HG03432 (cell line): ENCODE results near the gene HLF.

ENCODE experiments used
- ATAC-seq: cut with Tn5 transposase; IDR thresholded peaks from one replicate; pipeline ENCODE4 v1.9.1; 2021; ENCODE audit warnings: mild to moderate bottlenecking, moderate library complexity; ENCODE audit not compliant: unreplicated experiment

The HLF gene

GRCh38 chr17:55249861-55250260 lies 14.9 kb upstream of the HLF start:
- ATAC-seq, result no peak

- no peak for ATAC-seq
Measured at GRCh38 chr17:55254375-55254774, 10.4 kb upstream of the HLF start.

GRCh38 chr17:55258578-55259135 lies 6.1 kb upstream of the HLF start:
- ATAC-seq, result no peak

GRCh38 chr17:55259684-55260111 lies 5.1 kb upstream of the HLF start:
- no peak for ATAC-seq

GRCh38 chr17:55261311-55261710 lies 3.4 kb upstream of the HLF start:
- ATAC-seq, result no peak

- no peak for ATAC-seq
Measured at GRCh38 chr17:55263569-55264277, 1.0 kb upstream of the HLF start.

GRCh38 chr17:55264278-55264644 lies 499 bp upstream of the HLF start:
- ATAC-seq, result no peak

GRCh38 chr17:55265311-55266021 lies 706 bp downstream of the HLF start:
- no peak for ATAC-seq

- no peak for ATAC-seq
Measured at GRCh38 chr17:55266051-55266957, 1.5 kb downstream of the HLF start.

- ATAC-seq, result no peak
Measured at GRCh38 chr17:55266958-55267688, 2.4 kb downstream of the HLF start.

GRCh38 chr17:55267777-55268648 lies 3.3 kb downstream of the HLF start:
- ATAC-seq, result no peak

GRCh38 chr17:55268649-55269480 lies 4.1 kb downstream of the HLF start:
- ATAC-seq, result no peak

- ATAC-seq, result no peak
Measured at GRCh38 chr17:55269894-55270293, 5.1 kb downstream of the HLF start.

GRCh38 chr17:55271223-55271571 lies 6.4 kb downstream of the HLF start:
- ATAC-seq, result no peak

GRCh38 chr17:55271958-55272710 lies 7.4 kb downstream of the HLF start:
- ATAC-seq, result no peak

- no peak for ATAC-seq
Measured at GRCh38 chr17:55272711-55273578, 8.2 kb downstream of the HLF start.
